Activated T-cell treated with anti-CD3 and anti-CD28 coated beads, Interleukin-2, amount 50 U/mL, for 72 hours (primary cell): Measurements from ENCODE around the gene DHRS9. TPM values are rescaled to one million over a fixed set of nuclear protein-coding genes. Genes with fewer than 3 reads are reported as not detected.
"Not testable (repeated sequence)": the region's sequence is repeated elsewhere in the genome, so short reads cannot be mapped to it uniquely, and the experiment has no call there.

ENCODE experiments used
- ATAC-seq, 2 donors: fragments of 150-1000 bp; cut with Tn5 transposase; replicated peaks in 1 of 2; 2 replicates each; pipeline ENCODE4 v1.10.0; 2021; ENCODE audit warnings: moderate library complexity in 2 of 2, mild to moderate bottlenecking in 1 of 2
- DNase-seq, 2 donors: peaks; one replicate each; pipeline ENCODE4 v3.0.0; 2021 to 2022; ENCODE audit warnings: mixed read lengths in 1 of 2
- H3K27ac Mint-ChIP-seq: one replicate; pipeline ENCODE4 v1.8.0; 2022; ENCODE audit warnings: mild to moderate bottlenecking, moderate library complexity, mixed read lengths
- H3K27me3 Mint-ChIP-seq: one replicate; pipeline ENCODE4 v1.8.0; 2022; ENCODE audit warnings: low read depth, mixed read lengths
- H3K36me3 Mint-ChIP-seq, 2 donors: one replicate each; pipeline ENCODE4 v1.8.0; 2022; ENCODE audit warnings: mixed read lengths in 2 of 2, mild to moderate bottlenecking in 1 of 2; ENCODE audit not compliant: insufficient read depth in 2 of 2
- H3K4me1 Mint-ChIP-seq: one replicate; pipeline ENCODE4 v1.8.0; 2022; ENCODE audit warnings: low read depth, mixed read lengths
- H3K4me3 Mint-ChIP-seq, 2 donors: one replicate each; pipeline ENCODE4 v1.8.0; 2022; ENCODE audit warnings: mild to moderate bottlenecking in 2 of 2, mixed read lengths in 2 of 2, moderate library complexity in 2 of 2
- H3K9me3 Mint-ChIP-seq, 2 donors: one replicate each; pipeline ENCODE4 v1.8.0; 2022; ENCODE audit warnings: mixed read lengths in 2 of 2
- total RNA-seq, 2 donors: library from RNA; stranded (reverse); gene quantifications; one replicate each; pipeline ENCODE4 v1.2.3, GENCODE V29; 2022

Gene DHRS9
- total RNA-seq, 2 donors from 2014 or later: 4.6 to 6.3 TPM

- not testable (repeated sequence) for H3K9me3 Mint-ChIP-seq, ATAC-seq, H3K4me3 Mint-ChIP-seq, H3K4me1 Mint-ChIP-seq, H3K27me3 Mint-ChIP-seq, H3K36me3 Mint-ChIP-seq, DNase-seq, H3K27ac Mint-ChIP-seq
Observed at GRCh38 chr2:169134272-169134671, 64.9 kb downstream of the DHRS9 start.

- not testable (repeated sequence) for H3K9me3 Mint-ChIP-seq, H3K27me3 Mint-ChIP-seq, ATAC-seq, H3K36me3 Mint-ChIP-seq, H3K4me3 Mint-ChIP-seq, DNase-seq, H3K4me1 Mint-ChIP-seq, H3K27ac Mint-ChIP-seq
Observed at GRCh38 chr2:169136428-169136827, 67.1 kb downstream of the DHRS9 start.

- Mint-ChIP-seq H3K4me3 (no peak overlapping the region), H3K36me3 (no peaks in the 10 kb centered on the region), H3K4me1 (no peaks in the 10 kb centered on the region), H3K9me3 (no peaks in the 10 kb centered on the region), H3K27ac (no peak overlapping the region), H3K27me3 (no peaks in the 10 kb centered on the region)
- ATAC-seq (no peak), DNase-seq (no peak)
Observed at GRCh38 chr2:169136885-169137534, 67.6 kb downstream of the DHRS9 start.

- Mint-ChIP-seq H3K4me1 (no peaks in the 10 kb centered on the region), H3K36me3 (no peaks in the 10 kb centered on the region), H3K4me3 (no peak overlapping the region), H3K9me3 (no peaks in the 10 kb centered on the region), H3K27ac (no peak overlapping the region), H3K27me3 (no peaks in the 10 kb centered on the region)
- DNase-seq (no peak), ATAC-seq (no peak)
Observed at GRCh38 chr2:169137924-169138323, 68.6 kb downstream of the DHRS9 start.

GRCh38 chr2:169139145-169139544, 69.8 kb downstream of the DHRS9 start:
- Mint-ChIP-seq H3K27me3 (no peaks in the 10 kb centered on the region), H3K4me3 (no peak overlapping the region), H3K27ac (no peak overlapping the region), H3K9me3 (no peaks in the 10 kb centered on the region), H3K4me1 (no peaks in the 10 kb centered on the region), H3K36me3 (no peaks in the 10 kb centered on the region)
- ATAC-seq (no peak), DNase-seq (no peak)

GRCh38 chr2:169139993-169140767, 70.8 kb downstream of the DHRS9 start:
- H3K4me1 Mint-ChIP-seq: no peaks in the 10 kb centered on the region
- no peak for ATAC-seq
- H3K4me3 Mint-ChIP-seq: no peak overlapping the region
- no peak overlapping the region for H3K27ac Mint-ChIP-seq
- no peaks in the 10 kb centered on the region for H3K9me3 Mint-ChIP-seq
- no peak for DNase-seq
- H3K27me3 Mint-ChIP-seq: no peaks in the 10 kb centered on the region
- no peaks in the 10 kb centered on the region for H3K36me3 Mint-ChIP-seq

- H3K27me3 Mint-ChIP-seq: no peaks in the 10 kb centered on the region
- peak in 1 of 2 donors; percentile 74 for ATAC-seq
- H3K4me3 Mint-ChIP-seq: no peak overlapping the region
- H3K27ac Mint-ChIP-seq: no peak overlapping the region
- DNase-seq: peak; percentile 61 to 67
- no peaks in the 10 kb centered on the region for H3K4me1 Mint-ChIP-seq
- H3K9me3 Mint-ChIP-seq: no peaks in the 10 kb centered on the region
- no peaks in the 10 kb centered on the region for H3K36me3 Mint-ChIP-seq
Observed at GRCh38 chr2:169141713-169142352, 72.5 kb downstream of the DHRS9 start.

- Mint-ChIP-seq H3K27me3 (no peaks in the 10 kb centered on the region), H3K4me1 (no peaks in the 10 kb centered on the region), H3K36me3 (no peaks in the 10 kb centered on the region), H3K4me3 (no peak overlapping the region), H3K9me3 (no peaks in the 10 kb centered on the region), H3K27ac (no peak overlapping the region)
- DNase-seq (no peak), ATAC-seq (no peak)
Observed at GRCh38 chr2:169143998-169144397, 74.6 kb downstream of the DHRS9 start.

Other genes starting within 250 kb of the DHRS9 start
- gene SPC25, start 179.1 kb upstream of the DHRS9 start, total RNA-seq: 10 to 100 TPM; 23.7 to 25.2 TPM
- not detected for gene G6PC2, start 168.3 kb upstream of the DHRS9 start, total RNA-seq
- not detected for gene ABCB11, start 38.2 kb upstream of the DHRS9 start, total RNA-seq